ENCODE results near the gene KRTAP29-1. TPM values are rescaled to one million over a fixed set of nuclear protein-coding genes. Genes with fewer than 3 reads are reported as not detected.

Gene KRTAP29-1
- total RNA-seq, 1 experiment from 2014 or later: not detected

DNA sequence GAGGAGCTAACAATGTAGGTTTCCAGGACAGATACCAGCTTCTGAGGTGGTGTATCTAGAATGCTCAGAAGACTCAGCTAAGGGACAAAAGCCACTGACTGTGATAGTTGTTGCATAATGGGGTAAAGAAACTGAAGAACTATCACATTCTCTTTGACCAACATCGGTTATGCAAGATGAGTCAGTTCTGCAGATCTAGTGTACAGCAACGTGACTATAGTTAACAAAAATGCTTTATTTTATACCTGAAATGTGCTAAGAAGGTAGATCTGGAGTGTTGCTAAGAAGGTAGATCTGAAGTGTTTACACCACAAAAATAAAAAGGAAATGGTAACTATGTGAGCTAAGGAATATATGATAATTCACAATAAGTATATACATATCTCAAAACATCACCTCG lies 34.9 kb downstream of the KRTAP29-1 start:
- Mint-ChIP-seq H3K9me3 (no peaks in the 10 kb centered on the region), H3K4me3 (no peak overlapping the region), H3K36me3 (ENCODE audit: insufficient read depth in 1 of 3, low read depth in 3 of 3) (no peaks in the 10 kb centered on the region), H3K27ac (no peak overlapping the region), H3K4me1 (no peaks in the 10 kb centered on the region; a peak in 1 of 4 replicates), H3K27me3 (ENCODE audit: low read depth) (peaks cover 5% of the 10 kb centered on the region)
- Histone ChIP-seq H4K20me1 (ENCODE audit: control insufficient read depth, insufficient read depth, insufficient read length) (no peaks in the 10 kb centered on the region), H2BK12ac (ENCODE audit: insufficient read length, low read depth, low read length) (no peak overlapping the region), H4K91ac (ENCODE audit: insufficient read length, low read depth, low read length) (no peak overlapping the region), H2AFZ (ENCODE audit: low read length) (no peak overlapping the region), H3K23ac (ENCODE audit: insufficient read length, low read depth, low read length) (no peak overlapping the region), H3K79me2 (ENCODE audit: insufficient read depth, low read length) (no peaks in the 10 kb centered on the region), H3K9ac (ENCODE audit: extremely low read depth, insufficient read length, low read length) (no peak overlapping the region), H3K14ac (ENCODE audit: insufficient read depth, low read length) (no peak overlapping the region), H3K27ac (ENCODE audit: insufficient read length, low read depth, low read length) (no peak overlapping the region), H3K79me1 (ENCODE audit: insufficient read depth, low read depth, low read length, poor library complexity, severe bottlenecking) (no peaks in the 10 kb centered on the region), H2BK20ac (ENCODE audit: low read depth, low read length, poor library complexity, severe bottlenecking) (no peak overlapping the region), H3K18ac (ENCODE audit: insufficient read length, low read depth, low read length) (no peak overlapping the region), H2BK5ac (ENCODE audit: insufficient read length, low read length) (no peak overlapping the region), H2AK5ac (ENCODE audit: insufficient read length, low read length) (no peak overlapping the region), H3K56ac (ENCODE audit: insufficient read length, low read depth, low read length) (no peak overlapping the region), H3K27me3 (ENCODE audit: insufficient read depth, low read length) (no peaks in the 10 kb centered on the region), H3K9me3 (ENCODE audit: control insufficient read depth, low read depth, low read length) (no peaks in the 10 kb centered on the region), H3T11ph (ENCODE audit: low read length) (no peak overlapping the region), H2BK120ac (ENCODE audit: low read depth, low read length, poor library complexity, severe bottlenecking) (no peak overlapping the region), H3K23me2 (ENCODE audit: insufficient read length, low read depth, low read length, poor library complexity, severe bottlenecking) (no peaks in the 10 kb centered on the region), H3K4me1 (ENCODE audit: insufficient read depth, low read length) (no peaks in the 10 kb centered on the region), H2BK15ac (ENCODE audit: low read depth, low read length) (no peak overlapping the region), H3K4me2 (ENCODE audit: insufficient read depth, insufficient read length, low read length) (no peak overlapping the region), H4K5ac (ENCODE audit: insufficient read length, low read depth, low read length) (no peak overlapping the region), H3K4ac (ENCODE audit: low read depth, low read length) (no peak overlapping the region), H4K8ac (replicated peaks; ENCODE audit: insufficient read length, low read depth, low read length) (no peak overlapping the region)
- TF ChIP-seq, protein P1, sequence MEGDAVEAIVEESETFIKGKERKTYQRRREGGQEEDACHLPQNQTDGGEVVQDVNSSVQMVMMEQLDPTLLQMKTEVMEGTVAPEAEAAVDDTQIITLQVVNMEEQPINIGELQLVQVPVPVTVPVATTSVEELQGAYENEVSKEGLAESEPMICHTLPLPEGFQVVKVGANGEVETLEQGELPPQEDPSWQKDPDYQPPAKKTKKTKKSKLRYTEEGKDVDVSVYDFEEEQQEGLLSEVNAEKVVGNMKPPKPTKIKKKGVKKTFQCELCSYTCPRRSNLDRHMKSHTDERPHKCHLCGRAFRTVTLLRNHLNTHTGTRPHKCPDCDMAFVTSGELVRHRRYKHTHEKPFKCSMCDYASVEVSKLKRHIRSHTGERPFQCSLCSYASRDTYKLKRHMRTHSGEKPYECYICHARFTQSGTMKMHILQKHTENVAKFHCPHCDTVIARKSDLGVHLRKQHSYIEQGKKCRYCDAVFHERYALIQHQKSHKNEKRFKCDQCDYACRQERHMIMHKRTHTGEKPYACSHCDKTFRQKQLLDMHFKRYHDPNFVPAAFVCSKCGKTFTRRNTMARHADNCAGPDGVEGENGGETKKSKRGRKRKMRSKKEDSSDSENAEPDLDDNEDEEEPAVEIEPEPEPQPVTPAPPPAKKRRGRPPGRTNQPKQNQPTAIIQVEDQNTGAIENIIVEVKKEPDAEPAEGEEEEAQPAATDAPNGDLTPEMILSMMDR (conservative IDR thresholded peaks at IDR 0.05): no peak
- WGBS (ENCODE audit: extremely low coverage, insufficient read length, low lambda C conversion rate): no CpG with 5 or more reads among the region's 3 CpGs
- DNase-seq: no peak
